Amniotic stem cell (primary cell): Measurements from ENCODE around the gene SLC12A4.
"Not testable (repeated sequence)": the region's sequence is repeated elsewhere in the genome, so short reads cannot be mapped to it uniquely, and the experiment has no call there.

Experiments
- DNase-seq: peaks from one replicate; lab custom pipeline; 2025; lab: John Stamatoyannopoulos, UW

Gene SLC12A4

GRCh38 chr16:67926181-67926750 is 42.2 kb downstream of the SLC12A4 start:
- no peak for DNase-seq

DNA sequence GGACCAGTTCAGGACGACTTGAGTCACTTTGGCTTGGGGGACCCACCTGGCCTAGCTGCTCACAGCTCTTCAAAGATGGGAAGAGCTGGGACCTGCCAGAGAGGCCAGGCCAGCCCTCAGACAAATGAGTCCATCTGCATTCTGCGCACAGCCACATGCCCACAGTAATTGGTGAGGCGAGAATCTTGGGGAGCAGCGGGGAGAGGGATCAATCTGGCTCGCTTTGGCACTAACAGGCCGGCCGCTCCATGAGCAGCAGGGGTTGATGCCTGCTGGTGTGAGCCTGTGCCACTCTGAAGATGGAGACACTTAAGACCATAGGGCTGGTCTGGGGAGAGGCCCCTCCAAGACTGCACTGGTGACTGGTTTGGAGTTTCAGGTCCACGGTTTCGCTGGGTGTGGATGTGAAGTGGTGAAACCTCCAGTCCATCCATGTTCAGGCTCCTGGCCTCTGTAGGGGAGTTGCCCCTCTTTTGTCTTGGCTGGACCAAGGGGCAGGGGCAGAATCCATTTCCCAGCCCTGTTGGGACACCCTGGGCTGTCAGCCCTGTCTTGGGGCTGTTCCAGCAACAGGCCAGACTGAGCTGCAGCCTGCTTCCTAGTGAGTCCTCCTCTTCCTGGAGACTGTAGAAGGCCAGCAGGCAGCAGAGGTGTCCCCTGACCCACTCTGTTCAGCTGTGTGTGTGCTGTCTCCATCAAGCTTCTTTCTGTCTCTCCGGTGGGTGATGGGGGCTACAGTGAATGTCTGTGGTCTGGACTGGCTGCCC is 44.1 kb downstream of the SLC12A4 start:
- DNase-seq, result no peak

- no peak for DNase-seq
These were observed 44.9 kb downstream of the SLC12A4 start for GRCh38 chr16:67923414-67924116.

- no peak for DNase-seq
These were observed 45.7 kb downstream of the SLC12A4 start for GRCh38 chr16:67922740-67923139.

- DNase-seq, result no peak
These were observed 46.2 kb downstream of the SLC12A4 start for GRCh38 chr16:67922221-67922620.

DNA sequence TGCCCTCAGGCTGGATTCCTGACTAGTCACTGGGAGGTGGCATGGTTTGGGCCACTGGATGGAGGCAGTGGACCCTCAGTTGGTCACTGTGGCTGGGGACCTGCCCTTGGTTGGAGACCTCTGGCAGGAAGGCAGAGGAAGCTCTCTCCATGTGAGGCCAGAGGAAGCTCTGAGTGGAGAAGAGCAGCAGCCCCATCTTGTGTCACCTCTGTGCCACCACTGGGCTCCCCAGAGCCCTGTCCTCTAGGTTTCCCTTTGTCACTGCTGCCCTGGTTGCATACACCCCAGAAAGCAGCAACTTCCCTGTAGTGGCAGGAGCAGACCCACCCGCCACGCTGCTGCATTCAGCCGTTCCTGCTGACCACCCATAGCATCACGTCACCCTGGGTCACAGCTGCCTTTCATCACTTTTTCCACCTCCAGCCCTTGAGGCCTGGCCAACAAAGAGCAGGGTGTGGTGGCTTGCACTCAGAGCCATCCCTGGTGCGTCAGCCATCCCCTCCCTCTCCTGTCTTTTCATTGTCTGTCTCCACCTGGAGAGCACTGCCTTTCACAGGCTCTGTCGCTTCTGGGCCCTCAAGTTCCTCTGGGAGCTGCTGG is 48.7 kb downstream of the SLC12A4 start:
- DNase-seq, result no peak

- DNase-seq, result peak; percentile 82
These were observed 50.6 kb downstream of the SLC12A4 start for GRCh38 chr16:67917852-67918236.

- DNase-seq, result no peak
These were observed 51.1 kb downstream of the SLC12A4 start for GRCh38 chr16:67917140-67917851.

- no peak for DNase-seq
These were observed 52.4 kb downstream of the SLC12A4 start for GRCh38 chr16:67915831-67916723.

- DNase-seq, result not testable (repeated sequence)
These were observed 53.0 kb downstream of the SLC12A4 start for GRCh38 chr16:67915496-67915769.

GRCh38 chr16:67914758-67915495 is 53.5 kb downstream of the SLC12A4 start:
- DNase-seq, result no peak

GRCh38 chr16:67910158-67910557 is 58.3 kb downstream of the SLC12A4 start:
- DNase-seq, result no peak

DNA sequence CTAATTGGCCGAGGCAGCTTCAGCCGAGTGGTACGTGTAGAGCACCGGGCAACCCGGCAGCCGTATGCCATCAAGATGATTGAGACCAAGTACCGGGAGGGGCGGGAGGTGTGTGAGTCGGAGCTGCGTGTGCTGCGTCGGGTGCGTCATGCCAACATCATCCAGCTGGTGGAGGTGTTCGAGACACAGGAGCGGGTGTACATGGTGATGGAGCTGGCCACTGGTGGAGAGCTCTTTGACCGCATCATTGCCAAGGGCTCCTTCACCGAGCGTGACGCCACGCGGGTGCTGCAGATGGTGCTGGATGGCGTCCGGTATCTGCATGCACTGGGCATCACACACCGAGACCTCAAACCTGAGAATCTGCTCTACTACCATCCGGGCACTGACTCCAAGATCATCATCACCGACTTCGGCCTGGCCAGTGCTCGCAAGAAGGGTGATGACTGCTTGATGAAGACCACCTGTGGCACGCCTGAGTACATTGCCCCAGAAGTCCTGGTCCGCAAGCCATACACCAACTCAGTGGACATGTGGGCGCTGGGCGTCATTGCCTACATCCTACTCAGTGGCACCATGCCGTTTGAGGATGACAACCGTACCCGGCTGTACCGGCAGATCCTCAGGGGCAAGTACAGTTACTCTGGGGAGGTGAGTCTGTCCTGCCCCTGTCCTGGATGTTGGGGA is 59.2 kb downstream of the SLC12A4 start:
- DNase-seq, result no peak

- DNase-seq, result no peak
These were observed 60.8 kb downstream of the SLC12A4 start for GRCh38 chr16:67907397-67908180.

- no peak for DNase-seq
These were observed 65.6 kb downstream of the SLC12A4 start for GRCh38 chr16:67902831-67903230.

GRCh38 chr16:67901734-67902133 is 66.7 kb downstream of the SLC12A4 start:
- no peak for DNase-seq

- DNase-seq, result no peak
These were observed 71.2 kb downstream of the SLC12A4 start for GRCh38 chr16:67897231-67897630.

DNA sequence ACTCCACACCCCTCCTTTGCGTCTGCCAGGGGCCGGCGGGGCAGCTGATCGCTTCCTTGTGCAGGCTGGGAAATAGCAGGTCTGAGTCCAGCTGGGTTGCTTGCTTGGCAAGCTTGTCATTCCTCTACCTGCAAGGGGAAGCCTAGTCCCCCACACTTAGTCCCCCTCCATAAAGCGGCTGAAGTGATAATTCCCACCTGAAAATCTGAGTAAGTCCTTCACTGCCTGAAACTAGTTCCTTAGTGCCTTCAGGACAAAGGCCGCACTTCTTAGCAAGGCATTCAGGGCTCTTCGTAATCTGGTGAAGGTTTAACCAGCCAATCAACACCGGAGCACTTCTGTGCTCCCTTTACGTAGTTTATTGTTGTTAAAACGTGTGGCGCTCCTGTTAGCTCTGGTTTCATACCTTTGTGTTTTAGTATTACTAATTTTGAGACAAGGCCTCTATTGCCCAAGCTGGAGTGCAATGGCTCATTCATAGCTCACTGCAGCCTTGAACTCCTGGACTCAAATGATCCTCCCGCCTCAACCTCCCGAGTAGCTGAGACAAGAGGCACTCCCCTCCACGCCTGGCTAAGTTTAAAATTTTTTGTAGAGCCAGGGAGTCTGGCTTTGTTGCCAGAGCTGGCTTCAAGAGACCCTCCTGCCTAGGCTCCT is 74.6 kb downstream of the SLC12A4 start:
- no peak for DNase-seq
